ENCODE measurements around the gene NMRK1.

The NMRK1 gene

GRCh38 chr9:75063556-75064305 is 24.2 kb downstream of the NMRK1 start:
- Histone ChIP-seq H3K79me2 (no peaks in the 10 kb centered on the region), H3K27ac (no peak overlapping the region), H3K27me3 (ENCODE audit: control insufficient read depth, insufficient read depth, low read length) (no peaks in the 10 kb centered on the region), H3K4me3 (ENCODE audit: low read depth, low read length) (no peak overlapping the region), H3K4me2 (ENCODE audit: low read length) (no peak overlapping the region), H3K9ac (no peak overlapping the region), H2AFZ (no peak overlapping the region), H3K4me1 (no peaks in the 10 kb centered on the region), H3K36me3 (ENCODE audit: control insufficient read depth, insufficient read depth, low read length) (no peaks in the 10 kb centered on the region), H3K9me3 (ENCODE audit: control insufficient read depth, low read length) (no peaks in the 10 kb centered on the region)
- TF ChIP-seq CTCF (IDR thresholded peaks at IDR 0.05) = no peak

GRCh38 chr9:75061169-75061568 is 26.8 kb downstream of the NMRK1 start:
- H3K9ac ChIP-seq = no peak overlapping the region
- no peak overlapping the region for H3K4me2 ChIP-seq (ENCODE audit: low read length)
- TF ChIP-seq CTCF (IDR thresholded peaks at IDR 0.05) = no peak
- H3K4me3 ChIP-seq (ENCODE audit: low read depth, low read length) = no peak overlapping the region
- no peak overlapping the region for H2AFZ ChIP-seq
- no peaks in the 10 kb centered on the region for H3K36me3 ChIP-seq (ENCODE audit: control insufficient read depth, insufficient read depth, low read length)
- no peak overlapping the region for H3K27ac ChIP-seq
- H3K79me2 ChIP-seq = no peaks in the 10 kb centered on the region
- no peaks in the 10 kb centered on the region for H3K27me3 ChIP-seq (ENCODE audit: control insufficient read depth, insufficient read depth, low read length)
- no peaks in the 10 kb centered on the region for H3K4me1 ChIP-seq
- H3K9me3 ChIP-seq (ENCODE audit: control insufficient read depth, low read length) = no peaks in the 10 kb centered on the region

GRCh38 chr9:75054368-75055001 is 33.5 kb downstream of the NMRK1 start:
- Histone ChIP-seq H3K9ac (no peak overlapping the region), H3K79me2 (no peaks in the 10 kb centered on the region), H3K9me3 (ENCODE audit: control insufficient read depth, low read length) (no peaks in the 10 kb centered on the region), H3K27me3 (ENCODE audit: control insufficient read depth, insufficient read depth, low read length) (no peaks in the 10 kb centered on the region), H3K4me1 (no peaks in the 10 kb centered on the region), H3K4me3 (ENCODE audit: low read depth, low read length) (no peak overlapping the region), H3K27ac (no peak overlapping the region), H2AFZ (no peak overlapping the region), H3K4me2 (ENCODE audit: low read length) (no peak overlapping the region), H3K36me3 (ENCODE audit: control insufficient read depth, insufficient read depth, low read length) (no peaks in the 10 kb centered on the region)
- no peak for TF ChIP-seq CTCF (IDR thresholded peaks at IDR 0.05)

GRCh38 chr9:75053869-75054268 is 34.1 kb downstream of the NMRK1 start:
- no peaks in the 10 kb centered on the region for H3K36me3 ChIP-seq (ENCODE audit: control insufficient read depth, insufficient read depth, low read length)
- H3K27me3 ChIP-seq (ENCODE audit: control insufficient read depth, insufficient read depth, low read length) = no peaks in the 10 kb centered on the region
- no peaks in the 10 kb centered on the region for H3K4me1 ChIP-seq
- H3K4me3 ChIP-seq (ENCODE audit: low read depth, low read length) = no peak overlapping the region
- no peak for TF ChIP-seq CTCF (IDR thresholded peaks at IDR 0.05)
- H3K79me2 ChIP-seq = no peaks in the 10 kb centered on the region
- no peak overlapping the region for H2AFZ ChIP-seq
- no peaks in the 10 kb centered on the region for H3K9me3 ChIP-seq (ENCODE audit: control insufficient read depth, low read length)
- no peak overlapping the region for H3K27ac ChIP-seq
- H3K4me2 ChIP-seq (ENCODE audit: low read length) = no peak overlapping the region
- H3K9ac ChIP-seq = no peak overlapping the region

- Histone ChIP-seq H2AFZ (no peak overlapping the region), H3K4me1 (no peaks in the 10 kb centered on the region), H3K9me3 (ENCODE audit: control insufficient read depth, low read length) (no peaks in the 10 kb centered on the region), H3K4me3 (ENCODE audit: low read depth, low read length) (no peak overlapping the region), H3K79me2 (no peaks in the 10 kb centered on the region), H3K27ac (no peak overlapping the region), H3K36me3 (ENCODE audit: control insufficient read depth, insufficient read depth, low read length) (no peaks in the 10 kb centered on the region), H3K4me2 (ENCODE audit: low read length) (no peak overlapping the region), H3K9ac (no peak overlapping the region), H3K27me3 (ENCODE audit: control insufficient read depth, insufficient read depth, low read length) (no peaks in the 10 kb centered on the region)
- TF ChIP-seq CTCF (IDR thresholded peaks at IDR 0.05) = no peak
These were observed 36.7 kb downstream of the NMRK1 start for GRCh38 chr9:75051285-75051684.
